ENCODE measurements around the gene GDE1.
"Not testable (repeated sequence)": the region's sequence is repeated elsewhere in the genome, so short reads cannot be mapped to it uniquely, and the experiment has no call there.

Gene GDE1

GRCh38 chr16:19548144-19548543, 26.2 kb upstream of the GDE1 start:
- no peaks in the 10 kb centered on the region for H3K79me2 ChIP-seq (ENCODE audit: insufficient read depth, low read length)
- peaks cover 65% of the 10 kb centered on the region; the same call in 1 of the 2 replicates for H3K36me3 ChIP-seq (ENCODE audit: insufficient read depth, low read length)
- H3K27me3 ChIP-seq (ENCODE audit: insufficient read depth, low read length, poor library complexity, severe bottlenecking): no peaks in the 10 kb centered on the region

GRCh38 chr16:19543278-19543996, 21.5 kb upstream of the GDE1 start:
- H3K4me1 ChIP-seq (ENCODE audit: insufficient read depth, low read length, poor library complexity, severe bottlenecking); H2AFZ ChIP-seq (ENCODE audit: low read length); H3K9ac ChIP-seq (ENCODE audit: low read depth, low read length, poor library complexity, severe bottlenecking); H3K27me3 ChIP-seq (ENCODE audit: insufficient read depth, low read length, poor library complexity, severe bottlenecking); H3K4me3 ChIP-seq (ENCODE audit: low read length, poor library complexity, severe bottlenecking); H4K20me1 ChIP-seq (ENCODE audit: insufficient read depth, low read length, poor library complexity, severe bottlenecking); H3K79me2 ChIP-seq (ENCODE audit: insufficient read depth, low read length); H3F3A ChIP-seq (ENCODE audit: low read depth); H3K9me2 ChIP-seq (replicated peaks; ENCODE audit: low read depth, low read length); H3K9me3 ChIP-seq (ENCODE audit: insufficient read depth, low read depth, low read length); H3K4me2 ChIP-seq (ENCODE audit: low read depth, low read length, poor library complexity, severe bottlenecking): not testable (repeated sequence)
- peaks cover 66% of the 10 kb centered on the region; the same call in 1 of the 2 replicates for H3K36me3 ChIP-seq (ENCODE audit: insufficient read depth, low read length)

More at GRCh38 chr16:19548144-19548543, 26.2 kb upstream of the GDE1 start:
- no peak overlapping the region for H3K9ac ChIP-seq (ENCODE audit: low read depth, low read length, poor library complexity, severe bottlenecking)
- no peaks in the 10 kb centered on the region; the same call in 1 of the 2 replicates for H3K9me3 ChIP-seq (ENCODE audit: insufficient read depth, low read depth, low read length)
- no peaks in the 10 kb centered on the region for H3F3A ChIP-seq (ENCODE audit: low read depth)
- no peaks in the 10 kb centered on the region for H3K9me2 ChIP-seq (replicated peaks; ENCODE audit: low read depth, low read length)
- no peak overlapping the region for H3K4me3 ChIP-seq (ENCODE audit: low read length, poor library complexity, severe bottlenecking)
- H4K20me1 ChIP-seq (ENCODE audit: insufficient read depth, low read length, poor library complexity, severe bottlenecking): no peaks in the 10 kb centered on the region
- TF ChIP-seq, protein P1, sequence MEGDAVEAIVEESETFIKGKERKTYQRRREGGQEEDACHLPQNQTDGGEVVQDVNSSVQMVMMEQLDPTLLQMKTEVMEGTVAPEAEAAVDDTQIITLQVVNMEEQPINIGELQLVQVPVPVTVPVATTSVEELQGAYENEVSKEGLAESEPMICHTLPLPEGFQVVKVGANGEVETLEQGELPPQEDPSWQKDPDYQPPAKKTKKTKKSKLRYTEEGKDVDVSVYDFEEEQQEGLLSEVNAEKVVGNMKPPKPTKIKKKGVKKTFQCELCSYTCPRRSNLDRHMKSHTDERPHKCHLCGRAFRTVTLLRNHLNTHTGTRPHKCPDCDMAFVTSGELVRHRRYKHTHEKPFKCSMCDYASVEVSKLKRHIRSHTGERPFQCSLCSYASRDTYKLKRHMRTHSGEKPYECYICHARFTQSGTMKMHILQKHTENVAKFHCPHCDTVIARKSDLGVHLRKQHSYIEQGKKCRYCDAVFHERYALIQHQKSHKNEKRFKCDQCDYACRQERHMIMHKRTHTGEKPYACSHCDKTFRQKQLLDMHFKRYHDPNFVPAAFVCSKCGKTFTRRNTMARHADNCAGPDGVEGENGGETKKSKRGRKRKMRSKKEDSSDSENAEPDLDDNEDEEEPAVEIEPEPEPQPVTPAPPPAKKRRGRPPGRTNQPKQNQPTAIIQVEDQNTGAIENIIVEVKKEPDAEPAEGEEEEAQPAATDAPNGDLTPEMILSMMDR (conservative IDR thresholded peaks at IDR 0.05; ENCODE audit: low read length): no peak
- no peak for TF ChIP-seq EZH2phosphoT487 (IDR thresholded peaks at IDR 0.05; ENCODE audit: borderline replicate concordance)
- no peak overlapping the region for H3K4me2 ChIP-seq (ENCODE audit: low read depth, low read length, poor library complexity, severe bottlenecking)
- H2AFZ ChIP-seq (ENCODE audit: low read length): no peak overlapping the region
- H3K4me1 ChIP-seq (ENCODE audit: insufficient read depth, low read length, poor library complexity, severe bottlenecking): no peaks in the 10 kb centered on the region

GRCh38 chr16:19542138-19542821, 20.4 kb upstream of the GDE1 start:
- Histone ChIP-seq H3F3A (ENCODE audit: low read depth) (no peaks in the 10 kb centered on the region), H3K9me3 (ENCODE audit: insufficient read depth, low read depth, low read length) (no peaks in the 10 kb centered on the region; the same call in 1 of the 2 replicates), H3K79me2 (ENCODE audit: insufficient read depth, low read length) (no peaks in the 10 kb centered on the region), H3K9me2 (replicated peaks; ENCODE audit: low read depth, low read length) (no peaks in the 10 kb centered on the region), H3K36me3 (ENCODE audit: insufficient read depth, low read length) (peaks cover 64% of the 10 kb centered on the region; the same call in 1 of the 2 replicates), H3K4me2 (ENCODE audit: low read depth, low read length, poor library complexity, severe bottlenecking) (no peak overlapping the region), H2AFZ (ENCODE audit: low read length) (no peak overlapping the region), H3K9ac (ENCODE audit: low read depth, low read length, poor library complexity, severe bottlenecking) (no peak overlapping the region), H3K4me1 (ENCODE audit: insufficient read depth, low read length, poor library complexity, severe bottlenecking) (no peaks in the 10 kb centered on the region), H4K20me1 (ENCODE audit: insufficient read depth, low read length, poor library complexity, severe bottlenecking) (no peaks in the 10 kb centered on the region), H3K27me3 (ENCODE audit: insufficient read depth, low read length, poor library complexity, severe bottlenecking) (no peaks in the 10 kb centered on the region), H3K4me3 (ENCODE audit: low read length, poor library complexity, severe bottlenecking) (no peak overlapping the region)
- TF ChIP-seq EZH2phosphoT487 (IDR thresholded peaks at IDR 0.05; ENCODE audit: borderline replicate concordance): no peak
- TF ChIP-seq, protein P1 (conservative IDR thresholded peaks at IDR 0.05; ENCODE audit: low read length): no peak
